K562 (cell line): ENCODE measurements around the gene MYO16. TPM values are rescaled to one million over a fixed set of nuclear protein-coding genes. Genes with fewer than 3 reads are reported as not detected.
A peak's percentile ranks its signal among the peaks of the same experiment; 100 is the strongest.
"Not testable (repeated sequence)": the region's sequence is repeated elsewhere in the genome, so short reads cannot be mapped to it uniquely, and the experiment has no call there.

Source experiments
- ATAC-seq: fragments of 200-7000 bp; cut with Tn5 transposase; 3 replicates; pipeline ENCODE4 v1.9.1; 2020; ENCODE audit warnings: moderate library complexity
- BruUV-seq: library from RNA; stranded (reverse); fragments of 400-500 nt; replicated peaks from 2 replicates; lab custom pipeline; 2021; lab: Mats Ljungman, UMichigan
- CTCF ChIA-PET: fragments of 300-600 bp; formaldehyde crosslinking; extraction: SDS; loops from one replicate; lab custom pipeline; 2021; ENCODE audit warnings: low intra/inter-chr PET ratio; lab: Yijun Ruan, JAX
- POLR2A ChIA-PET: fragments of 300-600, 350-650 bp; sonication (Branson Sonifier 250); formaldehyde crosslinking; extraction: SDS; loops from one replicate; lab custom pipeline; 2021; ENCODE audit warnings: antibody characterized with exemption, inconsistent platforms; lab: Yijun Ruan, JAX
- DNase-seq, 4 experiments: peaks; one replicate each; pipeline versions ENCODE4 v3.0.0 to v3.0.0-alpha.2; 2011 to 2018; ENCODE audit warnings: low spot score in 3 of 4, mixed read lengths in 3 of 4; ENCODE audit errors: extremely low read depth in 1 of 4
- FAIRE-seq: peaks from 2 replicates; lab custom pipeline; 2011; peaks lifted over from hg19 to GRCh38; lab: Jason Lieb, UNC
- H2AFZ ChIP-seq: 2 replicates; pipeline ENCODE4 v1.6.0; 2011; ENCODE audit warnings: low read depth, low read length, control low read depth, inconsistent platforms
- H3K27ac ChIP-seq: fragments of 200-600 bp; 3 replicates; pipeline ENCODE4 v1.8.0; 2011; ENCODE audit warnings: low read depth, mild to moderate bottlenecking, control low read depth, inconsistent platforms, low read length, moderate library complexity, mixed read lengths; ENCODE audit errors: extremely low read depth
- H3K27me3 ChIP-seq, 2 experiments: fragments of 300-600 bp in 1 of 2; 2 replicates in 1 of 2; 3 replicates in 1 of 2; pipeline versions ENCODE4 v1.6.0 to v1.8.0; 2011; ENCODE audit warnings: inconsistent platforms in 2 of 2, low read length in 2 of 2, mild to moderate bottlenecking in 1 of 2, mixed read lengths in 1 of 2, moderate library complexity in 1 of 2; ENCODE audit not compliant: control insufficient read depth in 2 of 2, insufficient read depth in 2 of 2
- H3K36me3 ChIP-seq: fragments of 300-600 bp; 3 replicates; pipeline ENCODE4 v1.8.0; 2011; ENCODE audit warnings: mild to moderate bottlenecking, low read length, inconsistent platforms; ENCODE audit not compliant: control insufficient read depth, insufficient read depth
- H3K4me1 ChIP-seq, 2 experiments: fragments of 200-600 bp in 1 of 2; replicated peaks in 1 of 2; 2 replicates in 1 of 2; 3 replicates in 1 of 2; pipeline versions ENCODE4 v1.5.1 to v1.8.0; 2011; ENCODE audit warnings: inconsistent platforms in 2 of 2, low read length in 2 of 2, mild to moderate bottlenecking in 1 of 2, mixed read lengths in 1 of 2, moderate library complexity in 1 of 2; ENCODE audit not compliant: control insufficient read depth in 2 of 2, insufficient read depth in 2 of 2
- H3K4me2 ChIP-seq: 2 replicates; pipeline ENCODE4 v1.6.1; 2011; ENCODE audit warnings: low read length, control low read depth, inconsistent platforms, mixed read lengths; ENCODE audit not compliant: insufficient read depth
- H3K4me3 ChIP-seq: fragments of 200-600 bp; sonication (generic), shearing (Covaris generic); 2 replicates; pipeline ENCODE4 v1.5.1; 2016; ENCODE audit warnings: control low read depth, inconsistent platforms
- H3K79me2 ChIP-seq: fragments of 200-600 bp; 3 replicates; pipeline ENCODE4 v1.8.0; 2011; ENCODE audit warnings: low read length, inconsistent platforms; ENCODE audit not compliant: control insufficient read depth, insufficient read depth
- H3K9ac ChIP-seq, 2 experiments: 2 replicates each; pipeline versions ENCODE4 v1.6.0 to v1.6.1; 2011; ENCODE audit warnings: low read depth in 2 of 2, low read length in 2 of 2, control low read depth in 1 of 2, inconsistent platforms in 1 of 2, mild to moderate bottlenecking in 1 of 2, mixed read lengths in 1 of 2; ENCODE audit not compliant: insufficient read depth in 1 of 2
- H3K9me1 ChIP-seq: one replicate; pipeline ENCODE4 v1.6.0; 2011; ENCODE audit warnings: inconsistent platforms, mild to moderate bottlenecking, low read length, moderate library complexity; ENCODE audit not compliant: control insufficient read depth, insufficient read depth
- H3K9me3 ChIP-seq: replicated peaks from 2 replicates; pipeline ENCODE4 v1.5.1; 2011; ENCODE audit warnings: low read depth, low read length, inconsistent platforms; ENCODE audit not compliant: control insufficient read depth, insufficient read depth
- H4K20me1 ChIP-seq: replicated peaks from 2 replicates; pipeline ENCODE4 v1.6.1; 2011; ENCODE audit warnings: low read length, inconsistent platforms, mixed read lengths; ENCODE audit not compliant: control insufficient read depth, insufficient read depth
- FOS ChIP-seq: IDR thresholded peaks from 3 replicates; pipeline ENCODE4 v1.6.1; 2011; ENCODE audit not compliant: insufficient read length; ENCODE audit errors: extremely low read depth
- HMG20A ChIP-seq: fragments of 450-650 bp; formaldehyde crosslinking; conservative IDR thresholded peaks from 2 replicates; pipeline ENCODE4 v1.4.0; 2020; ENCODE audit warnings: mild to moderate bottlenecking, mixed read lengths
- SPI1 ChIP-seq: IDR thresholded peaks from 2 replicates; pipeline ENCODE4 v1.6.1; 2011; ENCODE audit warnings: low read depth, low read length, control low read depth, borderline replicate concordance
- ZC3H4 ChIP-seq: sonication (generic); formaldehyde crosslinking; IDR thresholded peaks from 2 replicates; pipeline ENCODE4 v1.9.0; 2021; ENCODE audit warnings: missing genetic modification reagents, borderline replicate concordance
- WGBS: fragments of 100-300 bp; shearing (Covaris generic); methylation state at CpG from one replicate; pipeline ENCODE4 v1.1.6; 2016; ENCODE audit warnings: low coverage, mixed read lengths; ENCODE audit not compliant: insufficient coverage; ENCODE audit errors: missing lambda C conversion rate; 5-methylcytosine and 5-hydroxymethylcytosine counted together
- in situ Hi-C: fragments of 300-500 bp; cut with MboI; formaldehyde crosslinking; loops from 4 replicates; pipeline ENCODE4 v1.15.0; 2018; ENCODE audit warnings: inconsistent platforms, mixed read lengths
- intact Hi-C: fragments of 100-400 bp; cut with micrococcal nuclease; formaldehyde crosslinking; loops from 2 replicates; pipeline ENCODE4 v1.14.2; 2022
- polyA plus RNA-seq, 8 experiments: library from polyadenylated mRNA; depleted of rRNA in 4 of 8; stranded (reverse) in 5 of 8; unstranded in 3 of 8; fragments of >200 nt; fragmentation: Nextera tagmentation in 2 of 8; fragmentation: Illumina TruSeq in 1 of 8; extraction: Ambion mirVana in 2 of 8; extraction: Trizol in 1 of 8; gene quantifications; 2 replicates each; pipeline versions ENCODE4 v1.2.1 to v1.2.3, GENCODE V29; 2011 to 2014; ENCODE audit warnings: inconsistent platforms in 1 of 8, missing spikeins in 1 of 8
- total RNA-seq, 7 experiments: library from RNA; depleted of rRNA in 6 of 7; stranded (reverse); fragments of >200 nt in 6 of 7; fragmentation: Illumina TruSeq in 2 of 7; extraction: Trizol in 2 of 7; gene quantifications; 2 replicates each; pipeline versions ENCODE4 v1.2.1 to v1.2.3, GENCODE V29; 2011 to 2021; ENCODE audit warnings: low replicate concordance in 1 of 7

MYO16 gene
- total and polyA plus RNA-seq, 9 of the 15 experiments (the other 6 are each of a cell fraction or from before 2014, with no cell fraction given) = 4.3 to 45.7 (median 12.1) TPM

- POLR2A ChIA-PET = no interaction called here
Observed at GRCh38 chr13:108911807-108912206, 282.4 kb downstream of the MYO16 start.

GRCh38 chr13:108913731-108914130, 284.3 kb downstream of the MYO16 start:
- H3K9me1 ChIP-seq, ATAC-seq, DNase-seq, H3K79me2 ChIP-seq, FAIRE-seq, H4K20me1 ChIP-seq, CTCF ChIA-PET, intact Hi-C loops, H2AFZ ChIP-seq, POLR2A ChIA-PET, BruUV-seq, H3K4me3 ChIP-seq: not testable (repeated sequence)
- in situ Hi-C loops = loop anchor here (25.0 kb wide), 1 partner anchor 576 kb away; no protein-coding TSS in a partner anchor
- 40% methylated on average over 4 of the region's 4 CpGs for WGBS
- TF ChIP-seq SPI1 = peak; percentile 56; the same call in 1 of the 2 replicates
- TF ChIP-seq, all 486 proteins: peak for 1; not testable (repeated sequence) for 485
- H3K4me1 ChIP-seq = peaks cover 0 to 15% of the 10 kb centered on the region in 2 experiments; a peak in 3 of 5 replicates
- not testable (repeated sequence) for H3K36me3 ChIP-seq, H3K4me2 ChIP-seq, H3K27ac ChIP-seq, H3K9me3 ChIP-seq, H3K9ac ChIP-seq, H3K27me3 ChIP-seq

More at GRCh38 chr13:108911807-108912206, 282.4 kb downstream of the MYO16 start:
- CTCF ChIA-PET = no interaction called here
- H3K27me3 ChIP-seq = no peaks in the 10 kb centered on the region
- no peaks in the 10 kb centered on the region for H3K9me1 ChIP-seq
- peaks cover 0 to 15% of the 10 kb centered on the region in 2 experiments; a peak in 3 of 5 replicates for H3K4me1 ChIP-seq
- intact Hi-C loops (no loop called here), in situ Hi-C loops (loop anchor here (25.0 kb wide), 1 partner anchor 575 kb away; no protein-coding TSS in a partner anchor)
- no peak overlapping the region for H3K4me3 ChIP-seq
- no TSS peak for BruUV-seq
- H2AFZ ChIP-seq = no peak overlapping the region
- DNase-seq (no peak), FAIRE-seq (no peak), ATAC-seq (no peak)
- no peak overlapping the region for H3K9ac ChIP-seq
- H3K79me2 ChIP-seq = no peaks in the 10 kb centered on the region
- TF ChIP-seq FOS (no peak), ZC3H4 (no peak), HMG20A (no peak)
- no peak overlapping the region for H3K4me2 ChIP-seq
- no peaks in the 10 kb centered on the region for H4K20me1 ChIP-seq
- no peaks in the 10 kb centered on the region for H3K36me3 ChIP-seq
- no peak overlapping the region for H3K27ac ChIP-seq
- 89% methylated on average over 1 of the region's 2 CpGs for WGBS
- no peaks in the 10 kb centered on the region; the same call in 1 of the 2 replicates for H3K9me3 ChIP-seq
